Neural progenitor cell (in vitro differentiated cells): ENCODE measurements around the gene MEF2D. TPM values are rescaled to one million over a fixed set of nuclear protein-coding genes. Genes with fewer than 3 reads are reported as not detected.

Source experiments
- DNase-seq: peaks from one replicate; pipeline ENCODE4 v3.0.0-alpha.2; 2016; ENCODE audit warnings: low spot score
- H2AFZ ChIP-seq: fragments of 200-600 bp; sonication (generic); replicated peaks from 2 replicates; pipeline ENCODE4 v1.6.1; 2016; ENCODE audit warnings: antibody characterized with exemption
- H3F3A ChIP-seq: fragments of 200-600 bp; sonication (generic); 2 replicates; pipeline ENCODE4 v1.6.1; 2016; ENCODE audit warnings: antibody characterized with exemption, low read depth
- H3K27ac ChIP-seq: fragments of 200-600 bp; sonication (generic); 2 replicates; pipeline ENCODE4 v1.5.1; 2016; ENCODE audit warnings: mild to moderate bottlenecking
- H3K27me3 ChIP-seq: fragments of 200-600 bp; sonication (generic); 2 replicates; pipeline ENCODE4 v1.6.1; 2016; ENCODE audit warnings: mild to moderate bottlenecking, moderate library complexity
- H3K36me3 ChIP-seq: fragments of 200-600 bp; sonication (generic); 2 replicates; pipeline ENCODE4 v1.5.1; 2016
- H3K4me1 ChIP-seq: fragments of 200-600 bp; sonication (generic); 2 replicates; pipeline ENCODE4 v1.6.1; 2016; ENCODE audit warnings: mixed run types
- H3K4me2 ChIP-seq: fragments of 200-600 bp; sonication (generic); 2 replicates; pipeline ENCODE4 v1.6.1; 2016
- H3K4me3 ChIP-seq: fragments of 200-600 bp; sonication (generic); 2 replicates; pipeline ENCODE4 v1.5.1; 2016
- H3K79me2 ChIP-seq: fragments of 200-600 bp; sonication (generic); 2 replicates; pipeline ENCODE4 v1.6.1; 2016; ENCODE audit warnings: low read depth
- H3K9ac ChIP-seq: fragments of 200-600 bp; sonication (generic); 2 replicates; pipeline ENCODE4 v1.6.1; 2016
- H3K9me3 ChIP-seq: fragments of 200-600 bp; sonication (generic); 2 replicates; pipeline ENCODE4 v1.5.1; 2016; ENCODE audit warnings: low read depth
- H4K20me1 ChIP-seq: fragments of 200-600 bp; sonication (generic); 2 replicates; pipeline ENCODE4 v1.6.1; 2016; ENCODE audit warnings: low read depth
- H3K27ac Mint-ChIP-seq: 3 replicates; pipeline ENCODE4 v1.8.0; 2021; ENCODE audit warnings: mixed read lengths
- H3K27me3 Mint-ChIP-seq: 2 replicates; pipeline ENCODE4 v1.8.0; 2022; ENCODE audit warnings: low read depth, mild to moderate bottlenecking, inconsistent platforms, moderate library complexity, mixed read lengths; ENCODE audit not compliant: insufficient read depth
- H3K36me3 Mint-ChIP-seq: 3 replicates; pipeline ENCODE4 v1.8.0; 2021; ENCODE audit warnings: mixed read lengths
- H3K4me1 Mint-ChIP-seq: 3 replicates; pipeline ENCODE4 v1.8.0; 2021; ENCODE audit warnings: mixed read lengths
- H3K4me3 Mint-ChIP-seq: 3 replicates; pipeline ENCODE4 v1.8.0; 2021; ENCODE audit warnings: mild to moderate bottlenecking, moderate library complexity, mixed read lengths
- H3K9me3 Mint-ChIP-seq: 3 replicates; pipeline ENCODE4 v1.8.0; 2020; ENCODE audit warnings: mixed read lengths
- CTCF ChIP-seq: fragments of 200-600 bp; sonication (generic); IDR thresholded peaks from 2 replicates; pipeline ENCODE4 v1.5.1; 2017; ENCODE audit warnings: antibody characterized with exemption, mild to moderate bottlenecking
- EZH2 ChIP-seq: fragments of 200-600 bp; sonication (generic); IDR thresholded peaks from 2 replicates; pipeline ENCODE4 v1.6.1; 2017; ENCODE audit warnings: antibody characterized with exemption, mild to moderate bottlenecking, moderate library complexity
- EZH2phosphoT487 ChIP-seq: fragments of 200-600 bp; sonication (generic); IDR thresholded peaks from 2 replicates; pipeline ENCODE4 v1.6.1; 2017; ENCODE audit warnings: antibody characterized with exemption
- total RNA-seq: library from RNA; depleted of rRNA; stranded (reverse); fragments of >200 nt; gene quantifications from 2 replicates; pipeline ENCODE4 v1.2.3, GENCODE V29; 2015; ENCODE audit warnings: low replicate concordance

The MEF2D gene
- total RNA-seq, 1 donor from 2014 or later = 1.8 TPM

GRCh38 chr1:156544592-156545102 lies 44.1 kb upstream of the MEF2D start:
- H3F3A ChIP-seq = no peaks in the 10 kb centered on the region
- H3K79me2 ChIP-seq = no peaks in the 10 kb centered on the region
- no peaks in the 10 kb centered on the region for H3K9me3 ChIP-seq
- no peak for DNase-seq
- no peak overlapping the region for H3K27ac Mint-ChIP-seq
- H3K4me2 ChIP-seq = no peak overlapping the region
- H3K4me3 Mint-ChIP-seq = no peak overlapping the region
- H3K4me3 ChIP-seq = no peak overlapping the region
- H3K27ac ChIP-seq = no peak overlapping the region
- no peaks in the 10 kb centered on the region for H3K36me3 ChIP-seq
- no peaks in the 10 kb centered on the region for H3K27me3 ChIP-seq
- no peaks in the 10 kb centered on the region for H4K20me1 ChIP-seq
- no peaks in the 10 kb centered on the region for H3K4me1 ChIP-seq
- no peaks in the 10 kb centered on the region for H3K9me3 Mint-ChIP-seq
- TF ChIP-seq EZH2 (no peak), EZH2phosphoT487 (no peak), CTCF (no peak)
- H2AFZ ChIP-seq = no peak overlapping the region
- H3K27me3 Mint-ChIP-seq = peaks cover 7% of the 10 kb centered on the region
- H3K36me3 Mint-ChIP-seq = peaks cover 27% of the 10 kb centered on the region
- no peaks in the 10 kb centered on the region for H3K4me1 Mint-ChIP-seq
- H3K9ac ChIP-seq = no peak overlapping the region

- Histone ChIP-seq H3K9me3 (no peaks in the 10 kb centered on the region), H3K4me3 (no peak overlapping the region), H3K9ac (no peak overlapping the region), H3K27ac (no peak overlapping the region), H3K27me3 (no peaks in the 10 kb centered on the region), H3F3A (no peaks in the 10 kb centered on the region), H3K4me1 (no peaks in the 10 kb centered on the region), H3K4me2 (no peak overlapping the region), H3K79me2 (no peaks in the 10 kb centered on the region), H3K36me3 (no peaks in the 10 kb centered on the region), H2AFZ (no peak overlapping the region), H4K20me1 (no peaks in the 10 kb centered on the region)
- H3K27ac Mint-ChIP-seq = peak overlapping the region; percentile 5
- no peak overlapping the region for H3K4me3 Mint-ChIP-seq
- H3K36me3 Mint-ChIP-seq = peaks cover 39% of the 10 kb centered on the region
- TF ChIP-seq EZH2 (no peak), CTCF (no peak), EZH2phosphoT487 (no peak)
- no peaks in the 10 kb centered on the region for H3K9me3 Mint-ChIP-seq
- no peak for DNase-seq
- H3K27me3 Mint-ChIP-seq = peaks cover 7% of the 10 kb centered on the region
- H3K4me1 Mint-ChIP-seq = no peaks in the 10 kb centered on the region
These were observed 42.5 kb upstream of the MEF2D start for GRCh38 chr1:156543066-156543465.

- no peaks in the 10 kb centered on the region for H3K27me3 ChIP-seq
These were observed 40.4 kb upstream of the MEF2D start for GRCh38 chr1:156540955-156541354.

More at GRCh38 chr1:156540955-156541354, 40.4 kb upstream of the MEF2D start:
- H3K4me1 ChIP-seq = no peaks in the 10 kb centered on the region
- no peak overlapping the region for H3K9ac ChIP-seq
- H2AFZ ChIP-seq = no peak overlapping the region
- H4K20me1 ChIP-seq = no peaks in the 10 kb centered on the region
- no peaks in the 10 kb centered on the region for H3K36me3 ChIP-seq
- no peaks in the 10 kb centered on the region for H3K79me2 ChIP-seq
- H3K9me3 ChIP-seq = no peaks in the 10 kb centered on the region
- H3K4me3 ChIP-seq = no peak overlapping the region
- H3K4me1 Mint-ChIP-seq = no peaks in the 10 kb centered on the region
- TF ChIP-seq CTCF (no peak), EZH2phosphoT487 (no peak), EZH2 (no peak)
- no peak for DNase-seq
- no peaks in the 10 kb centered on the region for H3K9me3 Mint-ChIP-seq
- no peak overlapping the region for H3K27ac ChIP-seq
- H3K4me2 ChIP-seq = no peak overlapping the region
- H3K27me3 Mint-ChIP-seq = peaks cover 3% of the 10 kb centered on the region
- H3K4me3 Mint-ChIP-seq = no peak overlapping the region
- H3F3A ChIP-seq = no peaks in the 10 kb centered on the region
- no peak overlapping the region for H3K27ac Mint-ChIP-seq
- peaks cover 29% of the 10 kb centered on the region for H3K36me3 Mint-ChIP-seq
